Fibroblast of skin of right biceps (primary cell): ENCODE measurements around the gene BRWD1.

Experiments used
- DNase-seq: peaks from one replicate; pipeline ENCODE4 v3.0.0-alpha.2; 2013

Gene BRWD1

GRCh38 chr21:39196310-39196709 is 117.1 kb downstream of the BRWD1 start:
- DNase-seq, result no peak

GRCh38 chr21:39193380-39193779 is 120.1 kb downstream of the BRWD1 start:
- DNase-seq, result no peak

GRCh38 chr21:39189857-39190604 is 123.4 kb downstream of the BRWD1 start:
- DNase-seq, result peak; percentile 67

GRCh38 chr21:39188521-39189139 is 124.8 kb downstream of the BRWD1 start:
- DNase-seq, result no peak

- no peak for DNase-seq
These were observed 126.3 kb downstream of the BRWD1 start for GRCh38 chr21:39187141-39187540.

GRCh38 chr21:39186676-39187075 is 126.8 kb downstream of the BRWD1 start:
- DNase-seq, result no peak

GRCh38 chr21:39185157-39185556 is 128.3 kb downstream of the BRWD1 start:
- no peak for DNase-seq

- DNase-seq, result no peak
These were observed 129.1 kb downstream of the BRWD1 start for GRCh38 chr21:39184050-39184980.

- peak; percentile 94 for DNase-seq
These were observed 130.0 kb downstream of the BRWD1 start, which contains the start of gene PSMG1 for GRCh38 chr21:39183272-39184049. TSS of gene PSMG1 (minus strand) at chr21:39183451. CDS start at chr21:39183385, 66 bp downstream.

- peak; percentile 22 for DNase-seq
These were observed 130.8 kb downstream of the BRWD1 start for GRCh38 chr21:39182484-39183271.

- DNase-seq, result no peak
These were observed 131.4 kb downstream of the BRWD1 start for GRCh38 chr21:39182016-39182415.

- no peak for DNase-seq
These were observed 132.1 kb downstream of the BRWD1 start for GRCh38 chr21:39181205-39181818.

- no peak for DNase-seq
These were observed 132.9 kb downstream of the BRWD1 start for GRCh38 chr21:39180429-39181019.

- no peak for DNase-seq
These were observed 135.0 kb downstream of the BRWD1 start for GRCh38 chr21:39178421-39178820.

GRCh38 chr21:39176271-39176709 is 137.1 kb downstream of the BRWD1 start:
- no peak for DNase-seq

GRCh38 chr21:39175665-39176064 is 137.8 kb downstream of the BRWD1 start:
- no peak for DNase-seq

- peak; percentile 38 for DNase-seq
These were observed 138.3 kb downstream of the BRWD1 start for GRCh38 chr21:39175154-39175553.

GRCh38 chr21:39173716-39174680 is 139.4 kb downstream of the BRWD1 start:
- DNase-seq, result no peak

GRCh38 chr21:39169906-39170305 is 143.5 kb downstream of the BRWD1 start:
- no peak for DNase-seq
